Measurements from ENCODE around the gene PDE6B. TPM values are rescaled to one million over a fixed set of nuclear protein-coding genes. Genes with fewer than 3 reads are reported as not detected.
"Not testable (repeated sequence)": the region's sequence is repeated elsewhere in the genome, so short reads cannot be mapped to it uniquely, and the experiment has no call there.

The PDE6B gene
- total RNA-seq, 1 donor from 2014 or later: 2.3 TPM

GRCh38 chr4:590313-590841, 35.0 kb upstream of the PDE6B start:
- Mint-ChIP-seq H3K27me3 (ENCODE audit: unreplicated experiment) (peaks cover 9% of the 10 kb centered on the region), H3K27ac (ENCODE audit: unreplicated experiment) (no peak overlapping the region), H3K36me3 (ENCODE audit: unreplicated experiment) (peaks cover 30% of the 10 kb centered on the region), H3K4me3 (ENCODE audit: unreplicated experiment) (no peak overlapping the region), H3K9me3 (ENCODE audit: unreplicated experiment) (peaks cover 24% of the 10 kb centered on the region), H3K4me1 (ENCODE audit: low read depth, unreplicated experiment) (peaks cover 22% of the 10 kb centered on the region)
- DNase-seq: no peak
- TF ChIP-seq CTCF (IDR thresholded peaks at IDR 0.05; ENCODE audit: partially characterized antibody, unreplicated experiment): no peak

- H3K4me1 Mint-ChIP-seq (ENCODE audit: low read depth, unreplicated experiment): peaks cover 13% of the 10 kb centered on the region
- H3K9me3 Mint-ChIP-seq (ENCODE audit: unreplicated experiment): peaks cover 24% of the 10 kb centered on the region
- not testable (repeated sequence) for H3K4me3 Mint-ChIP-seq (ENCODE audit: unreplicated experiment); DNase-seq
- peaks cover 35% of the 10 kb centered on the region for H3K36me3 Mint-ChIP-seq (ENCODE audit: unreplicated experiment)
- peak overlapping the region; percentile 99 for H3K27ac Mint-ChIP-seq (ENCODE audit: unreplicated experiment)
- H3K27me3 Mint-ChIP-seq (ENCODE audit: unreplicated experiment): peaks cover 10% of the 10 kb centered on the region
These were observed 33.2 kb upstream of the PDE6B start for GRCh38 chr4:592178-592577.

GRCh38 chr4:592825-593520, 32.4 kb upstream of the PDE6B start:
- Mint-ChIP-seq H3K4me3 (ENCODE audit: unreplicated experiment) (peak overlapping the region; percentile 65), H3K36me3 (ENCODE audit: unreplicated experiment) (peaks cover 36% of the 10 kb centered on the region)

GRCh38 chr4:598925-599324, 26.4 kb upstream of the PDE6B start:
- peaks cover 24% of the 10 kb centered on the region for H3K36me3 Mint-ChIP-seq (ENCODE audit: unreplicated experiment)
- no peak for DNase-seq
- H3K27ac Mint-ChIP-seq (ENCODE audit: unreplicated experiment): no peak overlapping the region
- TF ChIP-seq CTCF (IDR thresholded peaks at IDR 0.05; ENCODE audit: partially characterized antibody, unreplicated experiment): no peak
- H3K4me3 Mint-ChIP-seq (ENCODE audit: unreplicated experiment): no peak overlapping the region
- peaks cover 16% of the 10 kb centered on the region for H3K9me3 Mint-ChIP-seq (ENCODE audit: unreplicated experiment)
- peaks cover 3% of the 10 kb centered on the region for H3K4me1 Mint-ChIP-seq (ENCODE audit: low read depth, unreplicated experiment)
- peaks cover 9% of the 10 kb centered on the region for H3K27me3 Mint-ChIP-seq (ENCODE audit: unreplicated experiment)

More at GRCh38 chr4:592825-593520, 32.4 kb upstream of the PDE6B start:
- DNase-seq: peak; percentile 53
- H3K4me1 Mint-ChIP-seq (ENCODE audit: low read depth, unreplicated experiment): peaks cover 12% of the 10 kb centered on the region
- no peak for TF ChIP-seq CTCF (IDR thresholded peaks at IDR 0.05; ENCODE audit: partially characterized antibody, unreplicated experiment)
- H3K27me3 Mint-ChIP-seq (ENCODE audit: unreplicated experiment): peaks cover 13% of the 10 kb centered on the region
- peaks cover 24% of the 10 kb centered on the region for H3K9me3 Mint-ChIP-seq (ENCODE audit: unreplicated experiment)
- H3K27ac Mint-ChIP-seq (ENCODE audit: unreplicated experiment): peak overlapping the region; percentile 99

GRCh38 chr4:600166-600565, 25.2 kb upstream of the PDE6B start:
- Mint-ChIP-seq H3K4me1 (ENCODE audit: low read depth, unreplicated experiment) (no peaks in the 10 kb centered on the region), H3K27me3 (ENCODE audit: unreplicated experiment) (peaks cover 9% of the 10 kb centered on the region), H3K9me3 (ENCODE audit: unreplicated experiment) (peaks cover 7% of the 10 kb centered on the region), H3K27ac (ENCODE audit: unreplicated experiment) (no peak overlapping the region), H3K4me3 (ENCODE audit: unreplicated experiment) (no peak overlapping the region), H3K36me3 (ENCODE audit: unreplicated experiment) (peaks cover 17% of the 10 kb centered on the region)
- no peak for TF ChIP-seq CTCF (IDR thresholded peaks at IDR 0.05; ENCODE audit: partially characterized antibody, unreplicated experiment)
- DNase-seq: no peak
